PC-3 (cell line): ENCODE results near the gene NEMP2. TPM values are rescaled to one million over a fixed set of nuclear protein-coding genes. Genes with fewer than 3 reads are reported as not detected.

Experiments
- ATAC-seq: fragments of 200-7000 bp; cut with Tn5 transposase; 2 replicates; pipeline ENCODE4 v1.9.1; 2020; ENCODE audit warnings: mild to moderate bottlenecking, moderate library complexity
- BruUV-seq: library from RNA; stranded (reverse); fragments of 400-500 nt; replicated peaks from 2 replicates; lab custom pipeline; 2021; lab: Mats Ljungman, UMichigan
- CTCF ChIA-PET: fragments of 300-600 bp; sonication (Branson Sonifier 250); formaldehyde crosslinking; loops from one replicate; lab custom pipeline; 2022; ENCODE audit warnings: antibody characterized with exemption; lab: Charles Lee
- POLR2A ChIA-PET: fragments of 300-600 bp; sonication (Branson Sonifier 250); formaldehyde crosslinking; loops from one replicate; lab custom pipeline; 2022; ENCODE audit warnings: antibody characterized with exemption; ENCODE audit not compliant: unreplicated experiment; lab: Charles Lee
- DNase-seq: peaks from one replicate; pipeline ENCODE4 v3.0.0-alpha.2; 2015
- H2AFZ ChIP-seq: fragments of 300-600 bp; sonication (generic); 2 replicates; pipeline ENCODE4 v1.6.0; 2016; ENCODE audit warnings: antibody characterized with exemption, low read length
- H3F3A ChIP-seq: fragments of 300-600 bp; sonication (generic); one replicate; pipeline ENCODE4 v1.6.0; 2017; ENCODE audit warnings: antibody characterized with exemption, low read length, control low read depth, mild to moderate bottlenecking; ENCODE audit not compliant: unreplicated experiment
- H3K27ac ChIP-seq: fragments of 300-600 bp; sonication (generic); 2 replicates; pipeline ENCODE4 v1.5.1; 2016; ENCODE audit warnings: mild to moderate bottlenecking, low read length
- H3K27me3 ChIP-seq: fragments of 300-600 bp; sonication (generic); 2 replicates; pipeline ENCODE4 v1.6.1; 2016; ENCODE audit warnings: low read length, mixed read lengths
- H3K36me3 ChIP-seq: fragments of 300-600 bp; sonication (generic); 2 replicates; pipeline ENCODE4 v1.6.1; 2016; ENCODE audit warnings: low read depth, mixed run types, low read length, mixed read lengths
- H3K4me1 ChIP-seq: fragments of 300-600 bp; sonication (generic); 2 replicates; pipeline ENCODE4 v1.5.1; 2016; ENCODE audit warnings: low read length; ENCODE audit not compliant: insufficient read depth
- H3K4me2 ChIP-seq: fragments of 300-600 bp; sonication (generic); 2 replicates; pipeline ENCODE4 v1.6.0; 2016; ENCODE audit warnings: low read length
- H3K4me3 ChIP-seq: fragments of 300-600 bp; sonication (generic); 2 replicates; pipeline ENCODE4 v1.5.1; 2016; ENCODE audit warnings: mild to moderate bottlenecking, low read length, mixed read lengths
- H3K79me2 ChIP-seq: fragments of 300-600 bp; sonication (generic); 2 replicates; pipeline ENCODE4 v1.6.1; 2017; ENCODE audit warnings: low read length, mixed read lengths
- H3K9ac ChIP-seq: fragments of 300-600 bp; sonication (generic); 2 replicates; pipeline ENCODE4 v1.6.0; 2016; ENCODE audit warnings: mild to moderate bottlenecking, low read length
- H3K9me2 ChIP-seq: fragments of 300-600 bp; sonication (generic); replicated peaks from 2 replicates; pipeline ENCODE4 v1.6.1; 2016; ENCODE audit warnings: mixed run types, low read length, mixed read lengths
- H3K9me3 ChIP-seq: fragments of 300-600 bp; sonication (generic); 2 replicates; pipeline ENCODE4 v1.6.1; 2016; ENCODE audit warnings: low read length, mixed read lengths
- H4K20me1 ChIP-seq: fragments of 300-600 bp; sonication (generic); 2 replicates; pipeline ENCODE4 v1.6.1; 2016; ENCODE audit warnings: low read length, mixed read lengths
- EZH2 ChIP-seq: fragments of 300-600 bp; sonication (generic); IDR thresholded peaks from one replicate; pipeline ENCODE4 v1.6.1; 2017; ENCODE audit warnings: antibody characterized with exemption, mild to moderate bottlenecking, low read length; ENCODE audit not compliant: unreplicated experiment
- EZH2phosphoT487 ChIP-seq: fragments of 300-600 bp; sonication (generic); IDR thresholded peaks from 2 replicates; pipeline ENCODE4 v1.6.1; 2018; ENCODE audit warnings: mild to moderate bottlenecking, antibody characterized with exemption, low read length, borderline replicate concordance
- intact Hi-C: fragments of 100-400 bp; cut with micrococcal nuclease; formaldehyde crosslinking; loops from 2 replicates; pipeline ENCODE4 v1.9.0; 2023
- total RNA-seq: library from RNA; depleted of rRNA; stranded (reverse); fragments of >200 nt; gene quantifications from 2 replicates; pipeline ENCODE4 v1.2.3, GENCODE V29; 2014
- TF ChIP-seq, protein P1 (sequence below): fragments of 300-600 bp; sonication (generic); conservative IDR thresholded peaks from 2 replicates; pipeline ENCODE4 v1.5.1; 2017; ENCODE audit warnings: antibody characterized with exemption, low read depth, mild to moderate bottlenecking, low read length

Gene NEMP2
- total RNA-seq, 1 experiment from 2014 or later = 3.8 TPM

DNA sequence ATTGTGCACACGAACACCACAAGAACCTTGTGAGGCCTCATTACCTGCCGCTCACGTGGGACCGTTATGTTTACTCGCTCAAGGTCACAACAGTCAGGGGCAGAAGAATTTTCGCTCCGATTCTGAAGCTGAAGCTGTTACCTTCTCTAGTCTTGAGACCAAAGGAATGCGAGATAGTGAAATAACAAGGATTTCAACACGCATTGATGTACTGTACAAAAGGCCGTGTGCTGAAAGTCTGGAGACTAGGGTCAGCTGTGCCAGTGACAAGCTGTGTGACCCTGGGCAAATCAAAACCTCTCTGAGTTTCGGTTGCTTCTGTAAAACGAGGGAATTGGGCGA lies 583 bp downstream of the NEMP2 start:
- H3K9me3 ChIP-seq = peaks cover 5% of the 10 kb centered on the region
- no peaks in the 10 kb centered on the region for H3F3A ChIP-seq
- H2AFZ ChIP-seq = peak overlapping the region; percentile 95
- peak overlapping the region; percentile 93 for H3K9ac ChIP-seq
- ATAC-seq (no peak; the same call in 1 of the 2 replicates), DNase-seq (no peak)
- H3K36me3 ChIP-seq = peaks cover 2% of the 10 kb centered on the region; the same call in 1 of the 2 replicates
- peak overlapping the region; percentile 92 for H3K4me2 ChIP-seq
- no peaks in the 10 kb centered on the region for H4K20me1 ChIP-seq
- POLR2A ChIA-PET = interaction anchor here (0.6 kb wide), 1 partner anchor 146 kb away, joined by 4 read pairs; no protein-coding TSS in a partner anchor
- intact Hi-C loops = loop anchor here (2.0 to 10.0 kb wide), 2 partner anchors 37 to 231 kb away; no protein-coding TSS in a partner anchor
- H3K27me3 ChIP-seq = no peaks in the 10 kb centered on the region
- BruUV-seq = TSS peak; percentile 84
- H3K4me3 ChIP-seq = peak overlapping the region; percentile 91
- peaks cover 14% of the 10 kb centered on the region for H3K4me1 ChIP-seq
- CTCF ChIA-PET = no interaction called here
- TF ChIP-seq EZH2phosphoT487 (no peak), EZH2 (no peak)
- TF ChIP-seq, protein P1, sequence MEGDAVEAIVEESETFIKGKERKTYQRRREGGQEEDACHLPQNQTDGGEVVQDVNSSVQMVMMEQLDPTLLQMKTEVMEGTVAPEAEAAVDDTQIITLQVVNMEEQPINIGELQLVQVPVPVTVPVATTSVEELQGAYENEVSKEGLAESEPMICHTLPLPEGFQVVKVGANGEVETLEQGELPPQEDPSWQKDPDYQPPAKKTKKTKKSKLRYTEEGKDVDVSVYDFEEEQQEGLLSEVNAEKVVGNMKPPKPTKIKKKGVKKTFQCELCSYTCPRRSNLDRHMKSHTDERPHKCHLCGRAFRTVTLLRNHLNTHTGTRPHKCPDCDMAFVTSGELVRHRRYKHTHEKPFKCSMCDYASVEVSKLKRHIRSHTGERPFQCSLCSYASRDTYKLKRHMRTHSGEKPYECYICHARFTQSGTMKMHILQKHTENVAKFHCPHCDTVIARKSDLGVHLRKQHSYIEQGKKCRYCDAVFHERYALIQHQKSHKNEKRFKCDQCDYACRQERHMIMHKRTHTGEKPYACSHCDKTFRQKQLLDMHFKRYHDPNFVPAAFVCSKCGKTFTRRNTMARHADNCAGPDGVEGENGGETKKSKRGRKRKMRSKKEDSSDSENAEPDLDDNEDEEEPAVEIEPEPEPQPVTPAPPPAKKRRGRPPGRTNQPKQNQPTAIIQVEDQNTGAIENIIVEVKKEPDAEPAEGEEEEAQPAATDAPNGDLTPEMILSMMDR = no peak
- no peaks in the 10 kb centered on the region for H3K9me2 ChIP-seq
- peaks cover 15% of the 10 kb centered on the region for H3K79me2 ChIP-seq
- H3K27ac ChIP-seq = peak overlapping the region; percentile 73

DNA sequence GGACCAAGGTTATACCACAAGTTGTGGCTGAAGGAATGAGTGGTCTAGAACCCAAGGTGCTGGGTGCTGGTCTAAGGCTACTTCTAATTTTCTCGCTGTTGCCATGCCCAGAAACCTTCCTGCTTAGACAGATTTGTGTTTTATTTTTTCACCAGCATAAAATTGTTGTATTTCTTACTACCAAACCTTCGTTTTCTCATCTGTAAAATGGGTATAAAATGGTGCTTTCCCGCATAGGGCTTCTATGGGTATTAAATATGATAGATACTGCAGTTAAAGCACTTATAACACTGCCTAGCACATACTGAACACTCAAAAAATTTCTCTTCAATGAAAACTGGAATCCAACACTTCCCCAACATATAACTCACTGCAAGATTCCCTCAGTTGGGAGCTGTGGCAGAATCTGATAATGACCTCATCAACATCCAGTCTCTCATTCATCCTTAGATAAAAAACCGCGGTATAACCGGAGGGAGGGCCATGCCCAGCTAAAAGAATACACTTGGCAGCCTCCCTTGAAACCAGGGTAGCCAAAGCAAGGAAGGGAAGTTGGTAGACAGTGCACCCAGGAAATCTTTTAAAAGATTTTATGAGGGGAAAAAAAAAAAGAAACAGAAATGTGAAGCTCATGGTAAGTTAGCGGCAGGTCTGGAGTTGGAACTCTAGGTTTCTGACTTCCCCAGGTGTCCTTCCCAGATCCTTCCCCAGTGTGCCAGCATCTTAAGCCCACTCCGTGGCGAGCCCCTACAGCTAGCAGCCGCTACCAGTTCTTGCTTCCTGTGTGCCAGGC lies 1.2 kb downstream of the NEMP2 start:
- H2AFZ ChIP-seq = peak overlapping the region; percentile 95
- no peaks in the 10 kb centered on the region for H3K36me3 ChIP-seq
- DNase-seq (no peak), ATAC-seq (no peak; the same call in 1 of the 2 replicates)
- H3K79me2 ChIP-seq = peaks cover 15% of the 10 kb centered on the region
- H3K9ac ChIP-seq = peak overlapping the region; percentile 93
- H3K9me2 ChIP-seq = no peaks in the 10 kb centered on the region
- peak overlapping the region; percentile 92 for H3K4me2 ChIP-seq
- H3K4me1 ChIP-seq = peaks cover 14% of the 10 kb centered on the region
- no peaks in the 10 kb centered on the region for H4K20me1 ChIP-seq
- H3F3A ChIP-seq = no peaks in the 10 kb centered on the region
- BruUV-seq = no TSS peak
- H3K9me3 ChIP-seq = no peaks in the 10 kb centered on the region
- no peaks in the 10 kb centered on the region for H3K27me3 ChIP-seq
- intact Hi-C loops = loop anchor here (10.0 kb wide), 1 partner anchor 231 kb away; no protein-coding TSS in a partner anchor
- H3K27ac ChIP-seq = peak overlapping the region; percentile 73; the same call in 1 of the 2 replicates
- POLR2A ChIA-PET = interaction anchor here (0.6 kb wide), 1 partner anchor 37 kb away, joined by 4 read pairs; no protein-coding TSS in a partner anchor
- TF ChIP-seq EZH2phosphoT487 = no peak
- TF ChIP-seq, protein P1 = no peak
- TF ChIP-seq EZH2 = no peak
- H3K4me3 ChIP-seq = peak overlapping the region; percentile 91
- CTCF ChIA-PET = no interaction called here

DNA sequence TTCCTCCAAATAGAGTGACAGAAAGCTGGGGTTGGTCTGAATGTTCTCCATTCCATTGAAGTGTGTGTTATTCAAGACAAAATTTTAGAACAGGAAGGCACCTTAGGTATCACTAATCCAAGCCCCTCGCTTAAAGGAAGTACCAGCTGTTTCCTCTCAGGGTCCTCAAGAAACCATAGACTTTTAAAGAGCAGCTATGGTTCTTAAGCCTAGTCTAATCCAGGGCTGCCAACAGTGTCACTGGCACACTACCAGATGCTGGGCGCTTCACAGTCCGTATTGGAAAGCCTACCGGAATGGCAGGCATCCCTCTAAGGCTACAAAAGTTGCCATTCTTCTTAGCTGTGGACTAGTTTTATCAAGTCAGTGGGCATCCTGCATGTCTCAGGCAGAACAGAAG lies 1.9 kb downstream of the NEMP2 start:
- Histone ChIP-seq H3K27me3 (no peaks in the 10 kb centered on the region), H2AFZ (no peak overlapping the region), H3K9me2 (no peaks in the 10 kb centered on the region), H3K4me2 (no peak overlapping the region), H3K4me3 (no peak overlapping the region), H3F3A (no peaks in the 10 kb centered on the region), H3K27ac (no peak overlapping the region), H3K79me2 (peaks cover 15% of the 10 kb centered on the region), H3K4me1 (peaks cover 14% of the 10 kb centered on the region), H3K9me3 (no peaks in the 10 kb centered on the region), H3K9ac (no peak overlapping the region), H3K36me3 (no peaks in the 10 kb centered on the region), H4K20me1 (no peaks in the 10 kb centered on the region)
- no TSS peak for BruUV-seq
- TF ChIP-seq EZH2 (no peak), EZH2phosphoT487 (no peak)
- TF ChIP-seq, protein P1 = no peak
- CTCF ChIA-PET = no interaction called here
- intact Hi-C loops = loop anchor here (10.0 kb wide), 1 partner anchor 232 kb away; no protein-coding TSS in a partner anchor
- DNase-seq = no peak
- POLR2A ChIA-PET = no interaction called here
- ATAC-seq = no peak
